ENCODE measurements around the gene MB. TPM values are rescaled to one million over a fixed set of nuclear protein-coding genes. Genes with fewer than 3 reads are reported as not detected.
"Not testable (repeated sequence)": the region's sequence is repeated elsewhere in the genome, so short reads cannot be mapped to it uniquely, and the experiment has no call there.

MB gene
- total RNA-seq = not detected
- not detected for polyA plus RNA-seq (2013, experiment 1 of 2)
- 7.4 TPM for polyA plus RNA-seq (2013, experiment 2 of 2)
- total RNA-seq = 0 to 2.5 (median 0) reads per million in 172 experiments

DNA sequence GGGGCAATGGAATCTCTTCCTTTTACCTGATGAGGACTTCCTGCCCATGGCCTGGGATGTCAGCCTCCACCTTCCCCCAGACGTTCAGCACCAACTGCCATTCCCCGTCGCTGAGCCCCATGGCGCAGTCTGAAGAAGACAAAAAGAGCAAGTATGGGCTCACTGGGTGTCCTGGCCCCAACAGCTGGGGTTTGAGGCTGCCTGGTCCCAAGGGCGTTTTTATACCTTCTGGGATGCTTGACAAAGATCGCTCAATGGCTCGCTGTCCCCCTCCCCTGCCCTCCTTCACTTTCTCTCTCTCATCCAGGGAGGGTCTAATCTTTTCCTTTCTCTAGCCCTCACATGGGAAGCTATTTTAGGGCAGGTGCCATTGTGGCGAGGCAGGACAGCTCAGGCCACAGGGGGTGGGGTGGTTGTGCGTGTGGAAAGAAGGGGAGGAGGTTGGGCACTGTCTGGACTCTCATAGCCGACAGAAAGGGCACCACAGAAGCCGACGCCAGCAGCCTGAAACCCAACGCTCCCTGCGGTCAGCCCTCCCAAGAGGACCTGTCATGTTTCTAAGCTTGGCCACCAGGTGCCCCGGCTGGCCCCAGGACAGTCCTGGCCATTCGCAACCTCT, at the start of gene MB:
TSS of gene MB (minus strand) at position 193 of the 619 bp plus-strand sequence. CDS start at position 121, 72 bp downstream.
- Mint-ChIP-seq H3K27me3 (no peaks in the 10 kb centered on the region), H3K27ac (no peak within 1 kb of the TSS), H3K9me3 (no peaks in the 10 kb centered on the region), H3K4me1 (ENCODE audit: low read depth) (no peaks in the 10 kb centered on the region), H3K4me3 (no peak within 1 kb of the TSS), H3K36me3 (ENCODE audit: low read depth) (no peaks in the 10 kb centered on the region)
- H3K27ac ChIP-seq (ENCODE audit: low read depth in 1 of 2, low read length in 2 of 2) = no peak within 1 kb of the TSS
- no peak for ATAC-seq (ENCODE audit: poor library complexity)
- POLR2A ChIA-PET = interaction anchor here (1.3 kb wide), 1 partner anchor 31 kb away, joined by 3 read pairs; the partner anchor contains the start of gene APOL6
- H3K4me3 ChIP-seq (ENCODE audit: low read length) = no peak within 1 kb of the TSS
- TF ChIP-seq, protein P1, sequence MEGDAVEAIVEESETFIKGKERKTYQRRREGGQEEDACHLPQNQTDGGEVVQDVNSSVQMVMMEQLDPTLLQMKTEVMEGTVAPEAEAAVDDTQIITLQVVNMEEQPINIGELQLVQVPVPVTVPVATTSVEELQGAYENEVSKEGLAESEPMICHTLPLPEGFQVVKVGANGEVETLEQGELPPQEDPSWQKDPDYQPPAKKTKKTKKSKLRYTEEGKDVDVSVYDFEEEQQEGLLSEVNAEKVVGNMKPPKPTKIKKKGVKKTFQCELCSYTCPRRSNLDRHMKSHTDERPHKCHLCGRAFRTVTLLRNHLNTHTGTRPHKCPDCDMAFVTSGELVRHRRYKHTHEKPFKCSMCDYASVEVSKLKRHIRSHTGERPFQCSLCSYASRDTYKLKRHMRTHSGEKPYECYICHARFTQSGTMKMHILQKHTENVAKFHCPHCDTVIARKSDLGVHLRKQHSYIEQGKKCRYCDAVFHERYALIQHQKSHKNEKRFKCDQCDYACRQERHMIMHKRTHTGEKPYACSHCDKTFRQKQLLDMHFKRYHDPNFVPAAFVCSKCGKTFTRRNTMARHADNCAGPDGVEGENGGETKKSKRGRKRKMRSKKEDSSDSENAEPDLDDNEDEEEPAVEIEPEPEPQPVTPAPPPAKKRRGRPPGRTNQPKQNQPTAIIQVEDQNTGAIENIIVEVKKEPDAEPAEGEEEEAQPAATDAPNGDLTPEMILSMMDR (IDR thresholded peaks at IDR 0.05) = no peak
- CTCF ChIA-PET = no interaction called here
- DNase-seq = no peak
- H3K27me3 ChIP-seq (ENCODE audit: control insufficient read depth in 1 of 2, insufficient read depth in 2 of 2, low read length in 2 of 2) = no peaks in the 10 kb centered on the region
- peaks cover 9% of the 10 kb centered on the region for H3K4me1 ChIP-seq (ENCODE audit: insufficient read depth, low read length)
- H3K9me3 ChIP-seq (ENCODE audit: control insufficient read depth in 1 of 2, insufficient read depth in 1 of 2, low read length in 2 of 2) = no peaks in the 10 kb centered on the region
- no peaks in the 10 kb centered on the region for H3K36me3 ChIP-seq (ENCODE audit: insufficient read depth, low read length)
- intact Hi-C loops (cut with DNase I, micrococcal nuclease) = no loop called here

DNA sequence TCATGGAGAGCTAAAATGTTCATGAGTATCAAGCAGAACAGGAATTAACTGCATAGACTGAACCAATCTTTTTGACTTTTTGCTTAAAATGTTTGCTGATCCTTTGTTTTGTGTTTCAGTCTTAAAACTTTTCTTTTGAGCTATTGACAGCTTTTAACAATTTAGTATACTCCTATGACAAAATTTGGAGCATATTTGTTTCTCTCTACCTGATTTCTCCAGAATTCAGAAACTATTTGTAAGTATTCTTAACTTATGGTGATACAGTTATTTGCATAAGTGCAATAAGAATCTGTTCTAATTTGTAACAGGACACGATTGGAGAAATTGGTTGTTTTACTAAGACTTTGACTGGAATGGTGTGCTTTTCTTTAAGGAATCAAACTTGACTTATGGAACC, 49.6 kb upstream of the MB start:
- H3K4me3 Mint-ChIP-seq; H3K27ac ChIP-seq (ENCODE audit: low read depth in 1 of 2, low read length in 2 of 2); CTCF ChIA-PET; DNase-seq; H3K27me3 Mint-ChIP-seq; ATAC-seq (ENCODE audit: poor library complexity); H3K27ac Mint-ChIP-seq; H3K9me3 Mint-ChIP-seq; H3K27me3 ChIP-seq (ENCODE audit: control insufficient read depth in 1 of 2, insufficient read depth in 2 of 2, low read length in 2 of 2); intact Hi-C loops (cut with DNase I, micrococcal nuclease); H3K4me3 ChIP-seq (ENCODE audit: low read length): not testable (repeated sequence)
- Mint-ChIP-seq H3K4me1 (ENCODE audit: low read depth) (peaks cover 21% of the 10 kb centered on the region), H3K36me3 (ENCODE audit: low read depth) (peaks cover 66% of the 10 kb centered on the region)
- H3K9me3 ChIP-seq (ENCODE audit: control insufficient read depth in 1 of 2, insufficient read depth in 1 of 2, low read length in 2 of 2) = peaks cover 5 to 17% of the 10 kb centered on the region in 2 experiments
- H3K36me3 ChIP-seq (ENCODE audit: insufficient read depth, low read length) = peaks cover 30% of the 10 kb centered on the region
- POLR2A ChIA-PET = interaction anchor here (1.3 kb wide), 1 partner anchor 18 kb away, joined by 4 read pairs; the partner anchor contains the start of gene APOL6
- H3K4me1 ChIP-seq (ENCODE audit: insufficient read depth, low read length) = peaks cover 14% of the 10 kb centered on the region

DNA sequence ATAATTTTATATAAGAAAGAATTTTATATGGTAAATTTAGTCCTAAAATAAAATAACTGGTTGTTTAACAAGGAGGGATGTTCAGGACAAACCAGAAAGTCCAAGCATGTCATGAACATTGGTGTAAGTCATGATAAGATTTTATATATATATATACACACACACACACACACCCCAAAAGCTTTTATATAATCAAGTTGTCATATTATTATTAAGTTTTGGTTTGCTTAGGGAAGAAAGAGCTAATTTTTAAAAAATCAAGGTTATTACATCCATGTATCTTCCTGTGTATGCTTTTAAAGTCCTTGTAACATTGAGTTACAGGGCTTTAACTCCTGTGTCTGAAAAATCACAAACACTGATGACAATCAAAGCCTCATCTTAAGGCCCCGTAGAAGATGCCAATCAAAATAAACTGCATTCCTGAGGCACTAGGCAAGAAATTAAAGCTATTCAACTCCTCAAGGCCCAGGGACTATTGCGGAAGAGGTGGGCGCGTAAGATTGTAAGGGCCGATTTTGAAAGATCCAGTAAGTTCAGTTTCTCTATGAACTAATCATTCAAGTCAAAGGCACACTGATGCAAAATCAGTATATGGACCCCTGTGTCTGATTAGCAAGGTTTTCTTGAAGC, 47.9 kb upstream of the MB start:
- Mint-ChIP-seq H3K9me3 (peaks cover 7% of the 10 kb centered on the region), H3K36me3 (ENCODE audit: low read depth) (peaks cover 82% of the 10 kb centered on the region), H3K27me3 (no peaks in the 10 kb centered on the region), H3K4me3 (no peak overlapping the region), H3K4me1 (ENCODE audit: low read depth) (peaks cover 38% of the 10 kb centered on the region), H3K27ac (no peak overlapping the region)
- Histone ChIP-seq H3K36me3 (ENCODE audit: insufficient read depth, low read length) (peaks cover 32% of the 10 kb centered on the region), H3K4me3 (ENCODE audit: low read length) (no peak overlapping the region), H3K27me3 (ENCODE audit: control insufficient read depth in 1 of 2, insufficient read depth in 2 of 2, low read length in 2 of 2) (no peaks in the 10 kb centered on the region), H3K9me3 (ENCODE audit: control insufficient read depth in 1 of 2, insufficient read depth in 1 of 2, low read length in 2 of 2) (peaks cover 5 to 17% of the 10 kb centered on the region in 2 experiments), H3K4me1 (ENCODE audit: insufficient read depth, low read length) (peaks cover 30% of the 10 kb centered on the region), H3K27ac (ENCODE audit: low read depth in 1 of 2, low read length in 2 of 2) (no peak overlapping the region)
- POLR2A ChIA-PET = interaction anchor here (1.1 to 4.0 kb wide), 2 partner anchors 17 to 19 kb away, joined by 3 to 26 read pairs; partner anchors contain the start of gene APOL6
- no peak for ATAC-seq (ENCODE audit: poor library complexity)
- no peak for DNase-seq
- intact Hi-C loops (cut with DNase I, micrococcal nuclease) = loop anchor here in 1 of 2 experiments (5.0 kb wide), 1 partner anchor 38 kb away; no protein-coding TSS in a partner anchor
- TF ChIP-seq, protein P1 (IDR thresholded peaks at IDR 0.05) = no peak
- CTCF ChIA-PET = no interaction called here
